ENCODE results near the gene HAPLN1. TPM values are rescaled to one million over a fixed set of nuclear protein-coding genes. Genes with fewer than 3 reads are reported as not detected.

Gene HAPLN1
- total RNA-seq, 1 donor from 2014 or later: 5.7 TPM

GRCh38 chr5:83750749-83751148 is 30.1 kb upstream of the HAPLN1 start:
- peaks cover 10% of the 10 kb centered on the region for H3K9me3 Mint-ChIP-seq
- no peaks in the 10 kb centered on the region for H3K36me3 ChIP-seq
- H3K79me2 ChIP-seq (ENCODE audit: low read depth): no peaks in the 10 kb centered on the region
- H4K20me1 ChIP-seq (ENCODE audit: low read depth): no peaks in the 10 kb centered on the region
- H3F3A ChIP-seq (ENCODE audit: low read depth): no peaks in the 10 kb centered on the region
- no peaks in the 10 kb centered on the region for H3K27me3 Mint-ChIP-seq (ENCODE audit: insufficient read depth, low read depth)
- H3K27ac Mint-ChIP-seq: no peak overlapping the region
- no peaks in the 10 kb centered on the region for H3K4me1 Mint-ChIP-seq
- no peaks in the 10 kb centered on the region for H3K27me3 ChIP-seq
- no peak overlapping the region for H3K27ac ChIP-seq
- DNase-seq (ENCODE audit: low spot score): no peak
- H3K4me3 Mint-ChIP-seq: no peak overlapping the region
- TF ChIP-seq EZH2phosphoT487 (IDR thresholded peaks at IDR 0.05): no peak
- TF ChIP-seq EZH2 (IDR thresholded peaks at IDR 0.05): no peak
- no peak for TF ChIP-seq CTCF (IDR thresholded peaks at IDR 0.05)
- H3K4me2 ChIP-seq: no peak overlapping the region
- H3K36me3 Mint-ChIP-seq: no peaks in the 10 kb centered on the region
- H3K9me3 ChIP-seq (ENCODE audit: low read depth): no peaks in the 10 kb centered on the region
- no peaks in the 10 kb centered on the region for H3K4me1 ChIP-seq
- H3K9ac ChIP-seq: no peak overlapping the region
- no peak overlapping the region for H3K4me3 ChIP-seq
- H2AFZ ChIP-seq (replicated peaks): no peak overlapping the region

- peaks cover 10% of the 10 kb centered on the region for H3K9me3 Mint-ChIP-seq
Measured at GRCh38 chr5:83745816-83746215, 25.2 kb upstream of the HAPLN1 start.

DNA sequence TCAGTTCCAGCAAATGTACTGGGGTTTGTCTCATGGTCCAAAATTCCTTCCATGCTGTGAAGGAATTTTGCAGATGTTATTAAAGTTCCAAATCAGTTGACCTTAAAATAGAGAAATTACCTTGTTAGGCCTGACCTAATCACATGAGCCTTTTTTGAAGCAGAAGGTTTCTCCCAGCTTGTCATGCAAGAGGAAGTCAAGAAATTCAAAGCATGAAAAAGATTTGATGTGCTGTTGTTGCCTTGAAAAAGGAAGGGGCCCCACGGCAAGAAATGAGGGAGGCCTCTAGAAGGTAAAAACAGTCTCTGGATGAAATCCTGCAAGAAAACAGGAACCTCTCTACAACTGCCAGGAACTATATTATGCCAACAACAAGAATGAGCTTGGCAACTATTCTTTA is 24.2 kb upstream of the HAPLN1 start:
- Histone ChIP-seq H3K9ac (no peak overlapping the region), H3K4me1 (no peaks in the 10 kb centered on the region), H3K9me3 (ENCODE audit: low read depth) (no peaks in the 10 kb centered on the region), H3K27me3 (no peaks in the 10 kb centered on the region), H3K27ac (no peak overlapping the region), H3K36me3 (no peaks in the 10 kb centered on the region), H3K4me3 (no peak overlapping the region), H2AFZ (replicated peaks) (no peak overlapping the region), H4K20me1 (ENCODE audit: low read depth) (no peaks in the 10 kb centered on the region), H3F3A (ENCODE audit: low read depth) (no peaks in the 10 kb centered on the region), H3K79me2 (ENCODE audit: low read depth) (no peaks in the 10 kb centered on the region), H3K4me2 (no peak overlapping the region)
- Mint-ChIP-seq H3K4me1 (peaks cover 3% of the 10 kb centered on the region), H3K27me3 (ENCODE audit: insufficient read depth, low read depth) (no peaks in the 10 kb centered on the region), H3K9me3 (peaks cover 6% of the 10 kb centered on the region), H3K4me3 (no peak overlapping the region), H3K27ac (no peak overlapping the region), H3K36me3 (no peaks in the 10 kb centered on the region)
- no peak for TF ChIP-seq EZH2phosphoT487 (IDR thresholded peaks at IDR 0.05)
- no peak for TF ChIP-seq CTCF (IDR thresholded peaks at IDR 0.05)
- no peak for TF ChIP-seq EZH2 (IDR thresholded peaks at IDR 0.05)
- DNase-seq (ENCODE audit: low spot score): no peak

More at GRCh38 chr5:83745816-83746215, 25.2 kb upstream of the HAPLN1 start:
- Histone ChIP-seq H2AFZ (replicated peaks) (no peak overlapping the region), H3K4me2 (no peak overlapping the region), H3K79me2 (ENCODE audit: low read depth) (no peaks in the 10 kb centered on the region), H3K9ac (no peak overlapping the region), H3K9me3 (ENCODE audit: low read depth) (no peaks in the 10 kb centered on the region), H4K20me1 (ENCODE audit: low read depth) (no peaks in the 10 kb centered on the region), H3K4me3 (no peak overlapping the region), H3K27me3 (no peaks in the 10 kb centered on the region), H3K27ac (no peak overlapping the region), H3K4me1 (no peaks in the 10 kb centered on the region), H3F3A (ENCODE audit: low read depth) (no peaks in the 10 kb centered on the region), H3K36me3 (no peaks in the 10 kb centered on the region)
- Mint-ChIP-seq H3K4me1 (peaks cover 3% of the 10 kb centered on the region), H3K36me3 (no peaks in the 10 kb centered on the region), H3K27me3 (ENCODE audit: insufficient read depth, low read depth) (no peaks in the 10 kb centered on the region), H3K4me3 (no peak overlapping the region), H3K27ac (no peak overlapping the region)
- no peak for DNase-seq (ENCODE audit: low spot score)
- TF ChIP-seq EZH2 (IDR thresholded peaks at IDR 0.05) (no peak), CTCF (IDR thresholded peaks at IDR 0.05) (no peak), EZH2phosphoT487 (IDR thresholded peaks at IDR 0.05) (no peak)

All from neural progenitor cell (in vitro differentiated cells).